PC-9 (cell line): ENCODE measurements around the gene SLCO1B1.

ENCODE experiments used
- CTCF ChIP-seq: fragments of 200-600 bp; sonication (generic); conservative IDR thresholded peaks from 2 replicates; pipeline ENCODE4 v1.6.1; 2017; ENCODE audit warnings: mixed run types, antibody characterized with exemption, mild to moderate bottlenecking, moderate library complexity
- EZH2 ChIP-seq: fragments of 200-600 bp; sonication (generic); IDR thresholded peaks from 2 replicates; pipeline ENCODE4 v1.8.0; 2017; ENCODE audit warnings: antibody characterized with exemption, low read depth

GRCh38 chr12:21252070-21252469 is 121.1 kb downstream of the SLCO1B1 start:
- TF ChIP-seq CTCF (no peak), EZH2 (no peak)
